Measurements from ENCODE around the gene HPCAL1.

HPCAL1 gene

DNA sequence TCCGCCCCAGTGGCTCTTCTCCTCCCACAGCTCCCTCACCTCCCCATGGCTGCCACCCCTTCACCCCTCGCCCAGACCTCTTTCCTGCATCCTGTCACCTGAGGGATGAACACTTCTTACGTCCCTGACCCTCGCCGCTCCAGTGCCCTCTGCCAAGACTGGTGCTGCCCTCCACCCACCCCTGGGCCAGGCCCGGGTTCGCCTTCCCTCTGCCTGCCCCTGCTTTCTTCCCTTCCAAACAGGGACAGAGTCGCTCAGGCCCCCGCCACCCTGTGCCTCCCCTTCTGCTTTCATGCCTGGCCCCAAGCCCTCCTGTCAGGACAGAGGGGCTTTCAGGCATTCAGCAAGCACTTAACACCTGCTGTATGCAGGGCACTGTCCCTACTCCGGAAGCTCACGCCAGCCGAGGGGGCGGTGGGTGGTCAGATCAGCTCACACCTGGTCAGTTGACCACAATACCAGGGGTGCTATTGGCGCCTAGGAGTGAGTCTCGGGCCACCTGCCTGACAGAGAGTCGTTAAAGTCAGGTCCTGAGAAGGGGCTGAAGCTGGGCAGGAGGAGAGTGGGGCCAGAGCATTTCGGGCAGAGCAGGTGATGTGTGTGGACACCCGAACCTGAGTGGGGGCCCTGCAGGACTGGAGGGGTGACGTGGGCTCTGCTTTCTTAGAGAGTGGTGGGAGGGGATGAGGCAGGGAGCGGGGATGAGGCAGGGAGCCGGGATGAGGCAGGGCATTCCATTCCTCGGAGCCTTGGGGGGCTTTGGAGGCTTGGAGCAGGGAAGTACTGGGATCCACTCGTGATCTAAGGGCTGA lies 26.0 kb upstream of the HPCAL1 start:
- DNase-seq (ENCODE audit: low read depth), result no peak
- no peak overlapping the region for H3K4me3 ChIP-seq (ENCODE audit: low read length)
- TF ChIP-seq, protein P1, sequence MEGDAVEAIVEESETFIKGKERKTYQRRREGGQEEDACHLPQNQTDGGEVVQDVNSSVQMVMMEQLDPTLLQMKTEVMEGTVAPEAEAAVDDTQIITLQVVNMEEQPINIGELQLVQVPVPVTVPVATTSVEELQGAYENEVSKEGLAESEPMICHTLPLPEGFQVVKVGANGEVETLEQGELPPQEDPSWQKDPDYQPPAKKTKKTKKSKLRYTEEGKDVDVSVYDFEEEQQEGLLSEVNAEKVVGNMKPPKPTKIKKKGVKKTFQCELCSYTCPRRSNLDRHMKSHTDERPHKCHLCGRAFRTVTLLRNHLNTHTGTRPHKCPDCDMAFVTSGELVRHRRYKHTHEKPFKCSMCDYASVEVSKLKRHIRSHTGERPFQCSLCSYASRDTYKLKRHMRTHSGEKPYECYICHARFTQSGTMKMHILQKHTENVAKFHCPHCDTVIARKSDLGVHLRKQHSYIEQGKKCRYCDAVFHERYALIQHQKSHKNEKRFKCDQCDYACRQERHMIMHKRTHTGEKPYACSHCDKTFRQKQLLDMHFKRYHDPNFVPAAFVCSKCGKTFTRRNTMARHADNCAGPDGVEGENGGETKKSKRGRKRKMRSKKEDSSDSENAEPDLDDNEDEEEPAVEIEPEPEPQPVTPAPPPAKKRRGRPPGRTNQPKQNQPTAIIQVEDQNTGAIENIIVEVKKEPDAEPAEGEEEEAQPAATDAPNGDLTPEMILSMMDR (conservative IDR thresholded peaks at IDR 0.05; ENCODE audit: low read length), result no peak

DNA sequence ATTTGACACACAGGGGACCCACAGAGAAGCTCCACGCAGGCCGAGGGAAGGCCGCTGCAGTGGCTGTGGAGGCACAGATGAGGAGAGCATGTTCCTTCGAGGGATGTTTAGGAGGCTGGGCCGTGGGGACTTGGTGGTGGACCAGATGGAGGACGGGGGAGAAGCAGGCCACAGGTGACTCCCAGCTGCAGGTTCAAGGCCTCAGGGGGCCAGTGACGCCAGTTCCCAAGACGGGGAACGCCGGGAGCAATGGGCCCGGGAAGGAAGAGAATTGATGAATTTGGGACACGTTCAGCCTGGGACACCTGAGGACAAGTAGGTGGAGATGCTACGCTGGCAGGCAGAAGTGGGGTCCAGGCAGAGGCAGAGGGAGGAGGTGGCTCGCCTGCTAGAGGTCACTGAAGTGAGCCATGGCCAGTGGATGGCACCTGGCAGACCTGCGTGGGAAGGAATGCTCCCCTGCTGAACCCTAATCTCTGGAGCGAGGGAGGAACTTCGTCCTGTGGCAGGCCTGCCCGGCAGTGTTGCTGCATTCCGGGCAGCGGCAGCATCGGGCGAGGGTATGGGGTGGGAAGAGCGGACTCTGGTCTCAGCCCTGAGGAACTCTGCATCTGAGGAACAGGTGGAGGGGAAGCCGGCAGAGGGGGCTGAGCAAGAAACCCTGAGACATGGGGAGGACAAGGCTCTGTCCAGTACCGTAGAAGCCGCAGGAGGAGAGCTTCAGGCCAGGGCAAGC lies 25.2 kb upstream of the HPCAL1 start:
- no peak overlapping the region for H3K4me3 ChIP-seq (ENCODE audit: low read length)
- no peak for DNase-seq (ENCODE audit: low read depth)
- TF ChIP-seq, protein P1 (conservative IDR thresholded peaks at IDR 0.05; ENCODE audit: low read length), result no peak

DNA sequence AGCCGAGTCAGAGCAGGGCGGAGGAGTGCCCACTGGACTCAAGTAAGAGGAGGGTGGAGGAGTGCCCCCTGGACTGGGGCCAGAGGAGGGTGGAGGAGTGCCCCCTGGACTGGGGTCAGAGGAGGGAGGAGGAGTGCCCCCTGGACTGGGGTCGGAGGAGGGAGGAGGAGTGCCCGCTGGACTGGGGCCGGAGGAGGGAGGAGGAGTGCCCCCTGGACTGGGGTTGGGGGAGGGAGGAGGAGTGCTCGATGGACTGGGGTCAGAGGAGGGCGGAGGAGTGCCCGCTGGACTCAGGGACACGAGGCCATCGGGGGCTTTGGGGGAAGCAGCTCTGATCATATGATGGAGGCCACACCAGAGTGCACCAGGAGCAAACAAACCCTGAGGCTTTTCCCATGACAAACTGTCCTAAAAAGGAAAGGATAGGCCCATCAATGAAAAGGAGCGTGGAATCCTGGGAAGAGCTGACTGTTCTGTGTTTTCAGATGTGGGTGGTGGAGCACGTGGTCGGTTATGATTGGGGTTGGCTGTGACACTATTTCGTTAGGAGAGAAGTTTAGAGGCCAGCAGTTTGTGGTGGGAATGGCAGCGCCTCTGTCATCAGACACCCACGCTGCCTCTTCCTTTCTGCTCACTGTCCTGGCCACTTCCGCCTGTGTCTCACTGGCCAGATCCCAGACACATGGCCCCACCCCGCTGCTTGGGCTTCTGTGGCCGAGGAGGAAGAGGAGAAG lies 24.5 kb upstream of the HPCAL1 start:
- TF ChIP-seq, protein P1 (conservative IDR thresholded peaks at IDR 0.05; ENCODE audit: low read length), result no peak
- H3K4me3 ChIP-seq (ENCODE audit: low read length), result no peak overlapping the region
- peak; percentile 89 for DNase-seq (ENCODE audit: low read depth)

DNA sequence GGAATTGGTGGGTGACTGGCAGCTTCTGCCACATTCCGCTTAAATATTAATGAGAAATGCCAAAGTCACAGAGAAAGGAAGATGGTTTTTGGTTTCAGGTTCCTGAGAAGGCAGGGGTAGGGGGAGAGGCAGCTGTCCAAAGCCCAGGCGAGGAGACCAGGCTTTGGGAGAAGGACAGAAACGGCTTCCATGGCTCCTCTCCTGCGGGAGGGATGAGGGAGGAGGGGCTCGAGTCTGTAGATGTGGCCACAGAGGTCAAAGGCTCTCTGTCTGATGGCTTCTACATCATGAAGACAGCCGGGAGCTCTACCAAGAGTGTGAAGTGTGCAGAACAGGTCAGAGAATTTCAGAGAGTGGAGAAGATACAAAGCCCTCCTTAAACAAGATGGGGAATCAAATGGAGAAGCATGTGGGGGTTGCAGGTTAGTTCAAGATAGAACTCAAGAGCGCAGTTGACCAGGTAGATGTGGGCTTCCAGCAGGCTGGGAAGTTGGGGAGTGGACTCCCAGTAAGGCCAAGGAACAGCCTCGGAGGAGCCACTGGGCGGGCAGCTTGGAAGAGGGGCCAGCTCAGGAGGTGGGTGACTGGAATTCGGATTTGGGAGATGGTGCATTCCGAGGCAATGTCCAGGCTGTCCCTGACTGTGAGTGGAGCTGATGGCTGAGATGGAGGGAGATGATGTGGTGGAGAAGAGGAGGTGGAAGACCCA lies 23.8 kb upstream of the HPCAL1 start:
- TF ChIP-seq, protein P1 (conservative IDR thresholded peaks at IDR 0.05; ENCODE audit: low read length), result no peak
- no peak for DNase-seq (ENCODE audit: low read depth)
- no peak overlapping the region for H3K4me3 ChIP-seq (ENCODE audit: low read length)

DNA sequence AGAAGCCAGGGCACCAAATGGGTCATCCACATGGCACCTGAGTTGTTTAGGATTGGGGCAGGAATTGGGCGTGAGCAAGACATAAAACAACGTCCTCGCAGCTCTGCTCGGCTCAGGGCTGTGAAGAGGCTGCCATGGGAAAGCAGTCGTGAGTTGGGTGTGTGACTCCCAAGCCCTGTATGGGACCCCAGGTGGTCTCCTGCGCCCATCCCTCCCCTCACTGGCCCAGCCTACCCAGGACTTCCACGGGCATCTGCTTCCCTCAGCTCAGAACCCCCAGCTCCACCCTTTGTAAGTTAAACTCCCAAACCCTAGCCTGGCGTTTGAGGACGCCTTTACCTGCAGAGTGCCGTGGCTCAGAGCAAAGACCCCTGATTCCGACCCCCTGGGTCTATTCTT lies 23.2 kb upstream of the HPCAL1 start:
- TF ChIP-seq, protein P1 (conservative IDR thresholded peaks at IDR 0.05; ENCODE audit: low read length), result no peak
- no peak for DNase-seq (ENCODE audit: low read depth)
- no peak overlapping the region for H3K4me3 ChIP-seq (ENCODE audit: low read length)

DNA sequence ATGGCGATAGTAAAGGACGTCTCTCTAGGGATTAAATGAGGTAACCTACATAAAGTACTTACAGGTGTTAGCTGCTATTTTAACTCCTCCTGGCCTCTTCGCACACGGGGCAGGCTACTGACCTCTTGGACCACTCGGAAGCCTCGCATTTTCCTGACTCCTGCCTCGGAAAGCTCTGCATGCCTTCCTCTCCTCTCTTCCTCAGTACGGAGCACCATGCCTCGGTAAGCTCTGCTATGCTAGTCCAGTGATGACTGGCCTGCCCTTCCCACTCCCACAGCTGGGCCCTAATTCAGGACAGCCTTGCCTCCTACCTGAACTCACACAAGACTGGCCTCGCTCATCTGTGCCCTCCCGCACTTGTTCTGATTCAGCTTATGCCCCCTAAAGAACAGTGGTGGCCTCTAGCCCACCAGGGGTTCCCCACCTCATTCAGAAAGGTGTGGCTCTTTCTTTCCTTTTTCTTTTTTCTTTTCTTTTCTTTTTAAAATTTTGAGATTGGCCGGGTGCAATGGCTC lies 22.7 kb upstream of the HPCAL1 start:
- no peak for DNase-seq (ENCODE audit: low read depth)
- TF ChIP-seq, protein P1 (conservative IDR thresholded peaks at IDR 0.05; ENCODE audit: low read length), result no peak
- H3K4me3 ChIP-seq (ENCODE audit: low read length), result no peak overlapping the region

Measured in AG10803 (cell line).